NK-92 treated with Interleukin-12 subunit alpha and Interleukin-12 subunit beta, amount 100 ng/mL, for 24 hours (cell line): Measurements from ENCODE around the gene SYT12.
"Not testable (repeated sequence)": the region's sequence is repeated elsewhere in the genome, so short reads cannot be mapped to it uniquely, and the experiment has no call there.

Experiments used
- DNase-seq: peaks from one replicate; lab custom pipeline; 2025; lab: John Stamatoyannopoulos, UW

SYT12 gene, protein sequence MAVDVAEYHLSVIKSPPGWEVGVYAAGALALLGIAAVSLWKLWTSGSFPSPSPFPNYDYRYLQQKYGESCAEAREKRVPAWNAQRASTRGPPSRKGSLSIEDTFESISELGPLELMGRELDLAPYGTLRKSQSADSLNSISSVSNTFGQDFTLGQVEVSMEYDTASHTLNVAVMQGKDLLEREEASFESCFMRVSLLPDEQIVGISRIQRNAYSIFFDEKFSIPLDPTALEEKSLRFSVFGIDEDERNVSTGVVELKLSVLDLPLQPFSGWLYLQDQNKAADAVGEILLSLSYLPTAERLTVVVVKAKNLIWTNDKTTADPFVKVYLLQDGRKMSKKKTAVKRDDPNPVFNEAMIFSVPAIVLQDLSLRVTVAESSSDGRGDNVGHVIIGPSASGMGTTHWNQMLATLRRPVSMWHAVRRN

DNA sequence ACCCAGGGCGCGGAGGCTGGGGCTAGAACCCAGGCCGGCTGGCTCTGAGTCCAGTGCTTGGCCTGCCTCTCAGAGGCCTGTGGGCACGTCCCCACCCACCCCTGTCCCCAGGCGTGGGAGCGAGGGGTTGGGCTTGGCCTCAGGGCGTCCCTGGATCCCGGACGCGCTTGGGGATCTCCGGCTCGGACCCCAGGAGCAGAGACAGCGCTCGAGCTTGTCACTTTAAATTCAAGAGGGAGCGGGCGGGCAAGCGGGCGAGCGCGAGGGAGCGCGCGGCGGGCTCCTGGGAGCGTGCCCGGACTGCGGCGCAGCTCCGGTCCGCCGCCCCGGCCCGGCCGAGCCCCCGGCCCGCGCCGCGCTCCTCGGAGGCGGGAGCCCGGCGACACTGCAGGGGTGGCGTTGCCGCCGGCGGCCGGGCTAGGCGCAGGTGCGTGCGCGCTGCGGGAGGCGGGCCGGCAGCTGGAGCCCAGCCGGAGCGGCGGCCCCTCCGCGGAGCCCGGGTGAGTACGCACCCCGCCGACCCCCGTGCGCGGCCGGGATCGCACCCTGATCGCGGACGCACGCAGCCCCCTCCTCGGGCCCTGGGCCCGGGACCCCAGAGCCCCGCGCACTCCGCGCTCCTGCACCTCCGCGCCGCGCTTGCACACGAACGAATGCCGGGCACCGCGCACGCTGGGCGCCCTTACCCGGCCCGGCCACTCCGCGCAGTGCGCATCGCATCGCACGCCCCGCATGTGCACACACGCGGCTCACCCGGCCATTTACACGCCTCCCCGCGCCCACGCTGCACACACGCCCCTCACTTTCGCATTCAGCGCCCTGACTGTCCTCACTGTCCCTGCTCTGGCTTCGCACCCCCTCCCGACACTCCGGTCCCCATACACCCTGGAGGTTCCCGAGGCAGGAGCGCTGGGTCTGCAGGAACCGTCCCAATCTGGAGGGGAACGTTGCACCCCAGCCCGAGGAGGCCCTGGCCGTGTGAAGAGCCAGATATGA, at the start of gene SYT12:
Gene SYT12 (plus strand): TSS at position 174 of the 996 bp plus-strand sequence. CDS start 7,011 bp downstream, outside the sequence.
- DNase-seq: no peak

DNA sequence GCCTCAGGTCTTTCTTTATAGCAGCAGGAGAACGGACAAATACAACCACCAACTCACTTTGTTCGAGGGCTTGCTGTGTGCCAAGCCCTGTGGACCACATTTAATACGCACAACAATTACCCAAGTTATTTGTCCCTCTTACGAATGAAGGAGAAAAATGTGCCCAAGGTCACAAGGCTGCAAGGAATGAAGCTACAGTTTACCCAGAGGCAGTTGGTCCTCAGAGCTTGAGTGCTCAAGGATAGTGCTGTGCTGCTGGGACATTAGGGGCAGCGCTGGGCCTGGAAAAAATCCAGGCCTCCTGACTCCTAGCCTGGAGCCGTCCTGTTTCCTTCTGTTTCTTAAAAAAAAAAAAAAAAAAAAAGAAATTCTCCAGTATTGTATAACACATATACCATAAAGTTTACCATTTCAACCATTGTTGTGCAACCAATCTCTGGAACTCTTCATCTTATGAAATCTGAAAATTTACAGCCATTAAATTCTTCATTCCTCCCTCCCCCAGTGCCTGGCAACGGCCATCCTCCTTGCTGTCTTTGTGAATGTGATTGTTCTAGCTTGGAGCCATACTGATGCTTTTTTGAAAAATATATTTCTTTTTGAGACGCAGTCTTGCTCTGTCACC, 48.9 kb upstream of the SYT12 start:
- no peak for DNase-seq

DNA sequence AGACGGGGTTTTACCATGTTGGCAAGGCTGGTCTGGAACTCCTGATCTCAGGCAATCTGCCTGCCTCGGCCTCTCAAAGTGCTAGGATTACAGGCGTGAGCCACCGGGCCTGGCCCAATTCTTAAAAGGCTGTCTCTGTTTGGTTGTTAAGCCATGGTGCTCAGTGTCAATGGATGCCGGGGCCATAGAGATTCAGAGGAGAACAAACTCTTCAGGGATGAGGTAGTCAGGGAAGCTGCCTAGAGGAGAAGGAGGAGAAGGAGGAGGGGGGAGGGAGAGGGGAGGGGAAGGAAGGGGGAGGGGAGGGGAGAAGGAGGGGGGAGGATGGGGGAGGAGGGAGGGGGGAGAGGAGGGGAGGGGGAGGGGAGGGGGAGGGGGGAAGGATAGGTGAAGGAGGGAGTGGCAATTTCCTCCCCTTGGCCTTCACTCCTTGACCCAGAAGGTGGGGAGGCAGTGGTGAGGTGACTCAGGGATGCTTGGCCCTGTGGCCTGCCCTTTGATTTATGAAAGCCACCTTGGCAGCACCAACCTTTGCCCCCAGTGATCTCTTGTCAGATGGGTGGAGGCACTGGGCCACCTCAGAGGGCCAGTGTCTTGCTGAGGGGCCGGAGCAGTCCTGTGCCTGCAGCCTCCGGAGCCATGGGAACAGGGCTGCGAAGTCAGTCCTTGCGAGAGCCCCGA, 48.1 kb upstream of the SYT12 start, which contains the start of gene C11orf86:
Gene C11orf86 (plus strand): TSS at position 581 of the 681 bp plus-strand sequence. CDS start 59 bp downstream, at position 640.
- peak; percentile 18 for DNase-seq

DNA sequence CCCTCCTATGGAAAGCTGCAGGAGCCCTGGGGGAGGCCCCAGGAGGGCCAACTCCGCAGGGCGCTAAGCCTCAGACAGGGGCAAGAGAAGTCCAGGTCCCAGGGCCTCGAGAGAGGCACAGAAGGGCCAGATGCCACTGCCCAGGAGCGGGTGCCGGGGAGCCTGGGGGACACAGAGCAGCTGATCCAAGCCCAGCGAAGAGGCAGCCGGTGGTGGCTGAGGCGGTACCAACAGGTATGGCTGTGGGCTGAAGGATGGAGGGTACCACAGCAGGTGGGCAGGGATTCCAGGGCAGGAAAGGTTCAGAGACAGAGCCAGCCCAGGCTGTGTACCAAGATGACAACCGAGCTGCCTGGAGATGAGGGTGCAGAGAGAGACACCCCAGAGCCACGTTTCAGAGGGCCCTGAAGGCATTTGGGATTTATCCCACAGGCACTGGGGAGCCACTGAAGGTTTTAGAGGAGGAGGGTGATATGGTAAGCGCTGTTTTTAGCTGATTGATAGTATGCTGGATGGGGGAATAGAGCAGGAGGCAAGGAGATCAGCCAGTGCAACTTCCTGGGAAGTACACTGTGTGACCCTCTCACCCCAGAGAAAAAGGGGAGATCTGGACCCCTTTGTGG, 47.4 kb upstream of the SYT12 start:
- DNase-seq: no peak

DNA sequence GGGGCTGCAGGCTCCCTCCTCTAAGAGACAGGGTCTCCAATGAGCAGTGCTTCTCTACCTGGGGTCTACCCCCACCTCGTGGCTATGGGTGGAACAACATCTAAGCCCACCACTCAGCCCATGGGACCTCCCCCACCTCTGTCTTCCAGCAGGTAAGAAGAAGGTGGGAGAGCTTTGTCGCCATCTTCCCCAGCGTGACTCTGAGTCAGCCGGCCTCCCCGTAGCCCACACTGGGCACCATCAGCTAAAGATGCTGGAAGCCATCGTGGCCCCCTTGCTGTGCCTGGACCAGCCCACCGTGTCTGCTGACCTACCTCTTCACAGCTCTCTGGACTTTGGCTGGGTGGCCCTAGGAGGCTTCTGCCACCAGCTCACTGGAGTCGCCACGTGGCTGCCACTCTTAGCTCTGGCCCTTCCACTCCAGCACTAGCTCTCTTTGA, 46.9 kb upstream of the SYT12 start:
- DNase-seq: peak; percentile 28

DNA sequence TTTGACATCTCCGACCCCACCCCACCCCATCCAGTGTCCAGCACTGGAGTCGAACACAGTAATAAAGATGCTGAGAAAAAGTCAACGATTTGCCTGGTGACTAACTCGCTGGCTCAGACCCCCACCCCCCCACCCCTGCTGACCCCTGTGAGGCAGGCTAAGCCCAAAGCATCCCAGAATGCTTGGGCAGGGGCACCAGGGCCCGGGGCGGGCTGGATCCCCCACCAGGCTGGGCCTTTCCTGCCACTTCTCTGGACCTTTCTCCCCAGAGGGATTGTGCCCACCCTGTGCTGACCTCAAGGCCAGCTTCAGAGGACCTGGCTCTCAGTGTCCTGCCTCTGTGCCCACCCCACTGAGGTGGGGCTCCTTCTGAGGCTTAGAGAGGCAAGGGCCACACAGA, 46.0 kb upstream of the SYT12 start:
- DNase-seq: no peak

DNA sequence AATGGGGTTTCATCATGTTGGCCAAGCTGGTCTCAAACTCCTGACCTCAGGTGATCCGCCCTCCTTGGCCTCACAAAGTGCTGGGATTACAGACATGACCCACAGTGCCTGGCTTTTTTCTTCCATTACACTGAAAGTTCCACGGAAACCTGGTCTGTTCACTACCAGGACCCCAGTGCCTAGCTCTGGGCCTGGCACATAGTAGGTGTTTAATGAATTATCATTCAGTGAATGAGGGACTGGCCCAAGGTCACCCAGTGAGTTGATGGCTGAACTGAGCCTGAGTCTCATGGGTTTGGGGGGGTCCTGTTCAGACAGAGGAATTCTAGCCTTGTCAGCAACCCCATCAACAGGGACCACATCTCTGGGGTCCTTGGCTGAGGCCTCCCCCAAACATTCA, 44.7 kb upstream of the SYT12 start:
- no peak for DNase-seq

DNA sequence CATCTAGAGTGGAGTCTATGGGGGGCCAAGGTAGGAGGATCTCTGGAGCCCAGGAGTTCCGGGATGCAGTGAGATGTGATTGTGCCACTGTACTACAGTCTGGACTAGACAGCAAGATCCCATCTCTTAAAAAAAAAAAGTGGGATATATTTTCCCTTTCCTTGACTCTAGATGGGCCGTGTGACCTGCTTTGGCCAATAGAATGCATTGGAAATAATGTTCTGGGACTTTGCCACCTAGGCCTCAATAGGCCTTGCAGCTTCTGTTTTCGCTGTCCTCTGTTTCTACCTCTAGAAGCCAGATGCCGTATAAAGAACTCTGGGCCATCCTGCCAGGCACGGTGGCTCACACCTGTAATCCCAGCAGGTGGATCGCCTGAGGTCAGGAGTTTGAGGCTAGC, 44.2 kb upstream of the SYT12 start:
- DNase-seq: no peak

DNA sequence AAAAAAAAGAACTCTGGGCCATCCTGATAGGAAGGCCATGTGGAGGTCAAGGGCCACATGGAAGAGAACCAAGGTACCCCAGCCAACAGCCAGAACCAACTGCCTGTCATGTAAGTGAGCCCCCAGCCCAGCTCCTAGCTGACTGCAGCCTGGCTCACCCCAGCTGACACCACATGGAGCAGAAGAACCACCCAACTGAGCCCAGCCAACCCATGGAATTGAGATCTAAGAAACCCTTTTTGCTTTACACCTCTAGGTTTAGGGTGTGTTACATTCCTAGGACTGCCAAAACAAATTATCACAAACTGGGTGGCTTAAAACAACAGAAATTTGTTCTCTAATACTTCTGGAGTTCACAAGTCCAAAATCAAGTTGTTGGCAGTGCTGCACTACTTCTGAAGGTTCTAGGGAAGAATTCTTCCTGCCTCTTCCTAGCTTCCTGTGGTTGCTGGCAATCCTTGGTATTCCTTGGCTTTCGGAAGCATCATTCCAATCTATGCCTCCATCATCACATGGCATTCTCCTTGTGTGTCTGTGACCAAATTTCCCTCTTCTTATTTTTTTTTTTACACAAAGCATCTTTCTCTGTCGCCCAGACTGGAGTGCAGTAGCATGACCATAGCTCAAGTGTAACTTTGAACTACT, 43.5 kb upstream of the SYT12 start:
- no peak for DNase-seq

DNA sequence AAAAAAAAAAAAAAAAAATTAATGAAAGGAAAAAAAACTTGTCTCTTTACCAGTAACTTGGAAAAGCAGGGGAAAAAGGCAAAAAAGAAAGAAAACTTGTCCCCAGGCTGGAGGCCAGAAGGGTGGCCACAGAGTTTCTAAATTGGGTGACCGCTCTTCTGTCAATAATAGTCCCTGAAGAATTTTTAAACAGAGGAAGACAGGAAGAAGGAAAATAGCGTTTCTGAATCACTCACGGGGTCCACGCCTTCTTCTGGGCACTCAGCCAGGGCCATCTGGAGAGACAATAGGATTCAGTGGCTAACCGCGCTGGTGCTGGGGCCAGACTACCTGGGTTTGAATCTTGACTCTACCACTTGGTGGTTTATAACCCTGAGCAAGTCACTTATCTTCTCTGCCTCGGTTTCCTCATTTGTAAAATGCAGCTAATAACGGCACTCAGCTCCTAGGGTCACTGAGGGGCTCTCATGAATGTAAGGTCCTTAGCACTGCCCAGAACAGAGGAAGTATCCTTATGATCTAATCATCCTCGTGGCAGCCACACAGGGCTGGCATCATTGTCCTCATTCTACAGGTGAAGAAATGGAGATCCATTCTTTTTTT, 40.9 kb upstream of the SYT12 start:
- DNase-seq: no peak

DNA sequence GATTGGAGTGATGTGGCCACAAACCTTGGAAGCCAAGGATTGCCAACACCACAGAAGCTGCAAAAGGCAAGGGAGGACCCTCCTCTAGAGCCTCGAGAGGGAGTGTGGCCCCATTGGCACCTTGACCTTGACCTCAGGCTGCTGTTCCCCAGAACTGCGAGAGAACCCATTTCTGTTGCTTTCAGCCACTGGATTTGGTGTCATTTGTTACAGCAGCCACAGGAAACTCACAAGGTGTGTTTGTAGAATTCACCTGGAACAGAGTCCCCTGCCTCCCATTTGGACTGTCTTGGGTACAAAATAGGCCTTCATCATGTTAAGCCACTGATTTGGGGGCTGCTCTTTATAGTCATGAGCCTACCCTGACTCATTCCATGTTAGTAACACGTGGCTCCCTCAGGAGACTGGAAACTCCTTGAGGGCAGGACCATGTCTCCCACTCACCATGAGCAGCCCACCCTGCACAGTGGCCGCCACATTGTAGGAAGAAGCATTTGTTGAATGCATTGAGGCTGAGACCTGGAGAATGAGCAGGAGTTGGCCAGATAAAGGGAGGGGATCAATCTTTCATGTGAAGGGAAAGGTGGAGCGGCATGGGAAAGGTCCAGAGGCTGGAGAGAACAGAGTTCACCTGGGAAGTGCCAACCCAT, 39.5 kb upstream of the SYT12 start:
- DNase-seq: no peak

DNA sequence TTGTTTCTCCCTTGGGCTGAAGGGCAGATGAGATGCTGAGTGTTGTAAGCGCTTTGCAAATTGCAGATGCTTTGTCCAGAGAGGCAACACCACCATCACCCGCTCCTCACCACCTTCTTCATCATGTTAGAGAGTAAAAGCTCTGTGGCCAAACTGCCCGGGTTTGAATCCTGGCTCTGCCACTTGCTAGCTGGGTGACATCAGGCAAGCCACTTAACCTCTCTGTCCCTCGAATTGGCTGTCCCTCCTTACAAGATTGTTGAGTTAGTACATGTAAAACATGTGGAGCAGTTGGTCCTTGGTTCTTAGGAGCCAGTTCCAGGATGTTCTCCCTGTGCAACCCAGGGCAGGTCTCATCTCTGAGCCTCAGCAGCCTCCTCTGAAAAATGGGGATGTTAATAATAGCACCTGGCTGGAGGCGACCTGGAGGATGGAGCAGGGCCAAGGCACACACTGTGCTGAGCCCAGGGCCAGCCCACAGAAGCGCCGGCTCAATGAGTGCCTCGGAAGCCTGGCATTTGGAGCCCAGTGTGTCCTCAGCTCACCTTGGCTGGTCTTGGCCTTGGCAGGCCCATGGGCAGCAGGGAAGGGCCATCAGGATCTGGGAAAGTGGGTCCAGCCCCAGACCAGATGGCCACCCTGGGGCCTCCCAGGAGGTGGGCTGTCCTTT, 37.3 kb upstream of the SYT12 start:
- no peak for DNase-seq

DNA sequence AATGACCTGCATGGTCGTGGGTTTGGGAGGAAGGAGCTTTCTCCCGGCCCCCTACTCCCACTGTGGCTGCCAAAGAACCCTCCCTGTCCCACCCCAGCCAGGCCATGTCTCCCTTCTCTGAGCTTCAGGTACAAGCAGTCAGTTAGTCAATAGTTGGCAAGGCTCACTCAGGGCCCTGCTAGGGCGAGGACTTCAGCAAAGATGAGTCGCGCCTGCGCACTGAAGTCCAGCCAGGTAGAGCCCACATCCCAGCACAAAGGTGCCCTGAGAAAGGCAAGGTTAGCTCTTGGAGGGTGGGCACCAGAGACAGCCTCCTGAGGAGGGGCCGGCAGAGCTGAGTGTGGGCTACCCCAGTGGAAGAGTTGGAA, 36.8 kb upstream of the SYT12 start:
- no peak for DNase-seq

DNA sequence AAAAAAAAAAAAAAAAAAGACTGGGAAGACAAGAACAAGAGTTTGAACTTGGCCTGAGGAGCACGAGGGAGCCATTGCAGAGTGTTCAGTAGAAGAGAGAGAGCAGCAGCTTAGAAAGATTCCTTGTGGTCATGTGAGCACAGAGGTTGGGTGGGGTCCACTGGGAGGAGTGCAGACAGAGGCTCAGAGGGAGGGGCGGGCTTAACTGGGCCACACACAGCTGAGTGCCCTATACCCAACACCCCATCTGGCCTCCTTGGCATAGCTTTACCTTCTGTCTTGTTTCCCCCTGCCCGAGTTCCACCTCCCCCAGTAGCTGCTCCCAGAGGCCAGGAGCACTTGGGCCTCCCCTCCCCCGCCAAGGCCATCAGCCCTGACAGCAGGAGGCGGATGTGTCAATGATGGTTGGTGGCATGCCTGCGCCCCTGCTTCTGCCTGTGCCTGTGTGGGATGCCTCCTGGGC, 35.7 kb upstream of the SYT12 start:
- DNase-seq: no peak

DNA sequence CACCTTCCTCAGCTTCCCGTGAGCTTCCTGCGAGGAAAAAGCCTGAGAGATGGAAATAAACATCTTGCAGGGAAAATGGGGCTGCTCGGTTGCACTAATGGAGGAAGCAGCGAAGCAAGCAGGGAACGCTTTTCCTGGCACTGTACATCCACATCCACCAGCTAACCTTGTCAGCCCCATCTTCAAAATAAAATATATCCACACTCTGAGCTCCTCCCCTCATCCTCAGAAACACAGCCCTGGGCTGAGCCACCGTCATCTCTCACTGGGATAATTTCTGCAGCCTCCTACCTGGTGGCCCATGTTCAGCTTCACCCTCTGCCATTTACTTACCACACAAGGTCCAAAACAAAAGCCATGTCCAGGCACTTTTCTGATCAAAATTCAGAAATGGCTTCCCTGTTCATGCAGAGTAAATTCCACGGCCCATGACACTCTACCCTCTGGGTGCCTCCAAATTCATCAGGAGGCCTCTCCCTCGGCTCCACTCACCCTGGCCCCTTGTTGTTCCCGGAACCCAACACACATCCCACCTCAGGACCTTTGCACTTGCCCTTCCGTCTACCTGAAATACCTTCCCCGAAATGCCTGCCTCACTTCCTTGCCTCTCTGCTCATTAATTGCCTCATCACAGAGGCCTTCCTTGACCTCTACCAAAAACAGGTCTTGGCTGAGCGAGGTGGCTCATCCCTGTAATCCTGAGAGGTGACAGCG, 34.9 kb upstream of the SYT12 start:
- no peak for DNase-seq

DNA sequence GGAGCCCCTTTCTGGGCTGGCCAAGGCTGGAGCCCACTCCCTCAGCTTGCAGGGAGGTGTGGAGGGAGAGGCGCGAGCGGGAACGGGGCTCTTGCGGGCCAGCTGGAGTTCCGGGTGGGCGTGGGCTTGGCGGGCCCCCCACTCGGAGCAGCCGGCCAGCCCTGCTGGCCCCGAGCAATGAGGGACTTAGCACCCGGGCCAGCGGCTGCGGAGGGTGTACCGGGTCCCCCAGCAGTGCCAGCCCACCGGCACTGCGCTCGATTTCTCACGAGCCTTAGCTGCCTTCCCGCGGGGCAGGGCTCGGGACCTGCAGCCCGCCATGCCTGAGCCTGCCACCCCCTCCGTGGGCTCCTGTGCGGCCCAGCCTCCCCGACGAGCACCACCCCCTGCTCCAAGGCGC, 34.2 kb upstream of the SYT12 start:
- DNase-seq: not testable (repeated sequence)

DNA sequence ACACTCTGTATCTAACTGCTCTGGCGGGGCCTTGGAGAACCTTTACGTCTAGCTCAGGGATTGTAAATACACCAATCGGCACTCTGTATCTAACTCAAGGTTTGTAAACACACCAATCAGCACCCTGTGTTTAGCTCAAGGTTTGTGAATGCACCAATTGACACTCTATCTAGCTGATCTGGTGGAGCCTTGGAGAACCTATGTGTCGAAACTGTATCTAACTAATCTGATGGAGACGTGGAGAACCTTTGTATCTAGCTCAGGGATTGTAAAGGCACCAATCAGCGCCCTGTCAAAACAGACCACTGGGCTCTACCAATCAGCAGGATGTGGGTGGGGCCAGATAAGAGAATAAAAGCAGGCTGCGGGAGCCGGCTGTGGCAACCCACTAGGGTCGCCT, 33.6 kb upstream of the SYT12 start:
- DNase-seq: not testable (repeated sequence)

DNA sequence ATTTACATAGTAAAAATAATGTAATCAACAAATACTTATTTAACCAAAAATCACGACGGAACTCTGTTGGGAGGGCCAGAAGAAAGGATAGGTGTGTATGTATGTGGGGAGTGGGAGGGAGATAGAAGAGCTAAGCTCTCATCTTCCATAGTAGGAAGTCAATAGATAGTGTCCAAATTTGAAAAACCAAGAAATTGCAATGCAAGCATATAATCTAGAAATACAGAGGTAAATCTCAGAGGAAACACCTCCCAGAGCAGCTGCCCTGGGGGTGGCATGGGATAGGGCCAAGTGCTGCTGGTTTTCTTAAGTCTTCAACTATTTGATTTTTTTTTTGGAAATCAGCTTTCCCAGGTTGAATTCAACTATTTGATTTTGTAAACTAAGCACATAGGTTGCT, 30.9 kb upstream of the SYT12 start:
- DNase-seq: no peak
